ENCODE measurements around the gene APH1B.

APH1B gene

GRCh38 chr15:63357731-63358130 is 80.3 kb downstream of the APH1B start:
- DNase-seq, result no peak

GRCh38 chr15:63358241-63359029 is 81.0 kb downstream of the APH1B start:
- DNase-seq, result no peak

All from retina (tissue), 1 donor.